ENCODE data around the gene TXNDC17.
"Not testable (repeated sequence)": the region's sequence is repeated elsewhere in the genome, so short reads cannot be mapped to it uniquely, and the experiment has no call there.

TXNDC17 gene

DNA sequence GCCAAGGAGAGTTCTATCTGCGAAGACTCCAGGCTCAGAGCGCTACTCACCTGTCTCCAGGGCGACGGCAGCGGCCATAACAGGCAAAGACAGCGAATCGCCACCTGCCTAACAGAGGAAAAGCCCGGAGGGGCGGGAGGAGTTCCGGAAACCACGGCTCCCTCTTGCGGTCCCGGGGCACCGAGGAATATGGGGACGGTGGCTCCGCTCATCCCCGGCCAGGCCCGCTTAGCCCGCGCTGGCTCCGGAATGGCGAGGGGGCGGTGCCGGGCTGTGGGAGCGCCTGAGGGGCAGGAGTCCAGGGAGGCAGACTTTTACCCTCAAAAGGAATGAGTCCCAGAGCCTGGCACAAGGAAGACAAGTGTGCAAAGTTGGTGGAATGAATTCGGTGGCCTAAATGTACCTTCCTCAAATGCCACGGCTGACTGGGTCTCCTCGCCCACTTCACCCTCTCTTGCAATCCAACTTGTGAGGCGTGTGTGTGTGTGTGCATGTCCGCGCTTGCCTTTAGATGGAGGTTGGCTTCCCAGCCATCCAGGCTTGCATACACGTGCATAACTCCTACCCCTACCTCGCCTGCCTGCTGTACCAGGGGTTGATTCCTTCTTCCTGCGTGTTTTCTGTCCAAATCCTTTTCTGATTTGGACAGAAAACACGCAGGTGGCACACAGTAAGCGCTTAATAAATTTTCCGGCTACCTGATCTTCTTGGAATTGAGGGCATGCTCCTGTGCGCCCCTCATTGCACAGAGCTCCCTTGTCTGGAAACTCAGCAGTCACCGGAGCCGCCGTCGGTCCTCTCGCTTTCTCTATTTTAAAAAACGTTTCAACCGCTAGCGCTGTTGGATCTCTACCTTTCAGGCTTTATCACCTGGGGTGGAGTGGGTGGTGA lies 14.2 kb downstream of the TXNDC17 start:
- no peak for DNase-seq (ENCODE audit: extremely low read depth, insufficient read length)
- H3K27me3 ChIP-seq (replicated peaks; ENCODE audit: control insufficient read depth, insufficient read depth, low read length), result no peaks in the 10 kb centered on the region
- H3K36me3 ChIP-seq (ENCODE audit: control insufficient read depth, insufficient read depth, low read length), result no peaks in the 10 kb centered on the region
- H3K4me3 ChIP-seq (replicated peaks; ENCODE audit: low read depth, low read length), result peak overlapping the region; percentile 50
- TF ChIP-seq, protein P1, sequence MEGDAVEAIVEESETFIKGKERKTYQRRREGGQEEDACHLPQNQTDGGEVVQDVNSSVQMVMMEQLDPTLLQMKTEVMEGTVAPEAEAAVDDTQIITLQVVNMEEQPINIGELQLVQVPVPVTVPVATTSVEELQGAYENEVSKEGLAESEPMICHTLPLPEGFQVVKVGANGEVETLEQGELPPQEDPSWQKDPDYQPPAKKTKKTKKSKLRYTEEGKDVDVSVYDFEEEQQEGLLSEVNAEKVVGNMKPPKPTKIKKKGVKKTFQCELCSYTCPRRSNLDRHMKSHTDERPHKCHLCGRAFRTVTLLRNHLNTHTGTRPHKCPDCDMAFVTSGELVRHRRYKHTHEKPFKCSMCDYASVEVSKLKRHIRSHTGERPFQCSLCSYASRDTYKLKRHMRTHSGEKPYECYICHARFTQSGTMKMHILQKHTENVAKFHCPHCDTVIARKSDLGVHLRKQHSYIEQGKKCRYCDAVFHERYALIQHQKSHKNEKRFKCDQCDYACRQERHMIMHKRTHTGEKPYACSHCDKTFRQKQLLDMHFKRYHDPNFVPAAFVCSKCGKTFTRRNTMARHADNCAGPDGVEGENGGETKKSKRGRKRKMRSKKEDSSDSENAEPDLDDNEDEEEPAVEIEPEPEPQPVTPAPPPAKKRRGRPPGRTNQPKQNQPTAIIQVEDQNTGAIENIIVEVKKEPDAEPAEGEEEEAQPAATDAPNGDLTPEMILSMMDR (IDR thresholded peaks at IDR 0.05; ENCODE audit: insufficient read depth, low read length, poor library complexity, severe bottlenecking), result no peak

DNA sequence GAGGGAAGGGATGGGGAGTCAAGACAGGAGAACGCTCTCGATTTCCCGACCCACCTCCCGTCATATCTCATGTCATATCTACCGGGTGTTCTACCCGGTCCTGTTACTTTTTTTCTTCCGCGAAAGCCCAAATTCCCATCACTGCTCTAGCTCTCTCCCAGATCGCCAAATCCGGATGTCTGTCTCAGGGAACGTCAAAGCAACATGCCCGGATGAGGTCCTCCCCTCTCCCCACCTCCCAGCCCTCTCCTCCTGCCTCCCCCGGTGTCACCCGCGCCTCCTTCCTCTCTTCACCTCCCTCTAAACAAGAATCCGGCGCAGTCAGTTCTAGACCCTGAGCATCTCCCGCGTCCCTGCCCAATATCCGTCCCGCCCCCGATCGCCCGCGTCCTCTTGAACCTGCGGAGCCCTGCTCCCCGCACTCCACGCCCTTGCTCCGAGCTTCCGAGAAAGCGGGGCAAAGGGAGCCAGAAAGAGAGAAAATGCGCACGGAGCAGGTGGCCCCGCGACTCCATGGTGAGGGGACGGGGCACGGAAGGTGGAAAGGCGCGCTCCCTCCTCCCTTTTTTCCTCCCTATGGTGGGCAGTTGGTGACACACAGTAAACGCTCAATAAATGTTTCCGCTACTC lies 15.0 kb downstream of the TXNDC17 start:
- H3K36me3 ChIP-seq (ENCODE audit: control insufficient read depth, insufficient read depth, low read length); H3K27me3 ChIP-seq (replicated peaks; ENCODE audit: control insufficient read depth, insufficient read depth, low read length); DNase-seq (ENCODE audit: extremely low read depth, insufficient read length): not testable (repeated sequence)
- peak overlapping the region; percentile 50 for H3K4me3 ChIP-seq (replicated peaks; ENCODE audit: low read depth, low read length)

DNA sequence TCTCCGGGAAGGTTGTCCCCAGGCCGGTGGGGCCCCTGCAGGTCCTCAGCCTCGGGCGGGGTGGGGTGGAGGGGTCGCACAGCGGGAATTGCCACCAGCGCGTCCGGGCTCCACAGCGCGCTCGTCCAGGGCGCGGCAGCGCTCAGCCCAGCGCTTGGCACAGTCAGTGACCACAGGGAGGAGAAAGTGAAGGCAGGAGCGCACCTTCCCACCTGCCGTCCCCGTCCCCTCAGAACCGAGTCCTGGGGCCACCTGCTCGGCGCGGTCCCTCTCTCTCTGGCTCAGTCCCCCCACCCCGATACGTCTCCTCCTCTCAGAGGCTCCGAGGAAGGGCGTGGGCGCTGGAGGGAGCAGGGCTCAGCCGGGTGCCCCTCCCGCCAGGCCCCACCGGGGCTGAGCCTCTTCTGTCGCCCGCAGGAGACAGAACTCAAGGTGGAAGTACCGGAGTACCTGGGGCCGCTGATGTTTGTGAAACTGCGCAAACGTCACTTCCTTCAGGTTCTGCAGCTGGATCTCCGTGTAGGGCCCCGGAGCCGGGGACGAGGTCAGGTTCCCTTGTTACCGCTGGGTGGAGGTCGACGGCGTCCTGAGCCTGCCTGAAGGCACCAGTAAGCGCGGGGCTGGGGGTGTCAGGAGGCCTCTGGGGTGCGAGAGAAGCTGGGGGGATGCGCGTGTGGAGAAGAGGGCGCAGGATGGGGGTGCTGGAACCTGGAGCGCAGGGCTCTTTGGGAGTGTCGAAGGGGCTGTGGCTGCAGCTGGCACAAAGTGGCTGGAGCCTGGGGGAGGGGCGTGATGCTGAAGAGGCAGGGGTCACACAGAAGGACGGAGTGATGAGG lies 16.2 kb downstream of the TXNDC17 start:
- not testable (repeated sequence) for H3K27me3 ChIP-seq (replicated peaks; ENCODE audit: control insufficient read depth, insufficient read depth, low read length); H3K36me3 ChIP-seq (ENCODE audit: control insufficient read depth, insufficient read depth, low read length)
- peak; percentile 62 for DNase-seq (ENCODE audit: extremely low read depth, insufficient read length)
- TF ChIP-seq, protein P1 (IDR thresholded peaks at IDR 0.05; ENCODE audit: insufficient read depth, low read length, poor library complexity, severe bottlenecking), result peak; percentile 19
- peak overlapping the region; percentile 68 for H3K4me3 ChIP-seq (replicated peaks; ENCODE audit: low read depth, low read length)

DNA sequence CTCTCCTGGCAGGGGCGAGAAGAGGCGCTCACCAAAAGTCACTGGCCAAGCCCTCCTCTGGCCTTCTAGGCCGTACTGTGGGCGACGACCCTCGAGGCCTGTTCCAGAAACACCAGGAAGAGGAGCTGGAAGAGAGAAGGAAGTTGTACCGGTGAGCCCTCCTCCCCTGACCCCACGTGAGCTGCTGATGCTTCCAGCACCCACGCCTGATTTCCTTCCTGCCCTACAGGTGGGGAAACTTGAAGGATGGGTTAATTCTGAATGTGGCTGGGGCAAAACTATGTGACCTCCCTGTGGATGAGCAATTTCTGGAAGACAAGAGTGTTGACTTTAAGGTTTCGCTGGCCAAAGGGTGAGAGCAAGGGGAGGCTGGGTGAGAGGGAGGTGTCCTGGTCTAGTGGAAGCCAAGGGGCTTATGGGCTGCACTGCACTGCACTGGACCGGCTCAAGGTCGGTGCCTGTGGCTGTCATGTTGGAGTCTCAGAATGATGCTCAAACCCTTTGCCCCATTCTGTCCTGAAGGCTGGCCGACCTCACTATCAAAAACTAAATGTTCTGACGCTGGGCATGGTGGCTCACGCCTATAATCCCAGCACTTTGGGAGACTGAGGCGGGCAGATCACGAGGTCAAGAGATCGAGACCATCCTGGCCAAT lies 16.9 kb downstream of the TXNDC17 start:
- no peaks in the 10 kb centered on the region for H3K27me3 ChIP-seq (replicated peaks; ENCODE audit: control insufficient read depth, insufficient read depth, low read length)
- TF ChIP-seq, protein P1 (IDR thresholded peaks at IDR 0.05; ENCODE audit: insufficient read depth, low read length, poor library complexity, severe bottlenecking), result no peak
- no peak for DNase-seq (ENCODE audit: extremely low read depth, insufficient read length)
- peak overlapping the region; percentile 68 for H3K4me3 ChIP-seq (replicated peaks; ENCODE audit: low read depth, low read length)
- no peaks in the 10 kb centered on the region for H3K36me3 ChIP-seq (ENCODE audit: control insufficient read depth, insufficient read depth, low read length)

DNA sequence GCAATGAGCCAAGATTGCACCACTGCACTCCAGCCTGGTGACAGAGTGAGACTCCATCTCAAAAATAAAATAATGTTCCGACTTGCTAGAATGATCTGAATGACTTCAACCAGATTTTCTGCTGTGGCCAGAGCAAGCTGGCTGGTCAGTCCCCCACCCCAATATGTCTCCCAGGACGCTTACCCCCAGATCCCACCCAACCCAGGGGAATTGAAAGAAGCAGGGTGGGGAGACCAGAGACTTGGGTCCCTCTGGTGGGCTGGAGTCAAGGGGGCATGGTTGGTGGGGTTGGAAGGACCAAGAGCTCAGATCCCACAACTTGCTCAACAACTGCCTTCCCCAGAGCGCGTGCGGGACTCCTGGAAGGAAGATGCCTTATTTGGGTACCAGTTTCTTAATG lies 17.6 kb downstream of the TXNDC17 start:
- H3K36me3 ChIP-seq (ENCODE audit: control insufficient read depth, insufficient read depth, low read length); DNase-seq (ENCODE audit: extremely low read depth, insufficient read length); H3K27me3 ChIP-seq (replicated peaks; ENCODE audit: control insufficient read depth, insufficient read depth, low read length); H3K4me3 ChIP-seq (replicated peaks; ENCODE audit: low read depth, low read length): not testable (repeated sequence)

DNA sequence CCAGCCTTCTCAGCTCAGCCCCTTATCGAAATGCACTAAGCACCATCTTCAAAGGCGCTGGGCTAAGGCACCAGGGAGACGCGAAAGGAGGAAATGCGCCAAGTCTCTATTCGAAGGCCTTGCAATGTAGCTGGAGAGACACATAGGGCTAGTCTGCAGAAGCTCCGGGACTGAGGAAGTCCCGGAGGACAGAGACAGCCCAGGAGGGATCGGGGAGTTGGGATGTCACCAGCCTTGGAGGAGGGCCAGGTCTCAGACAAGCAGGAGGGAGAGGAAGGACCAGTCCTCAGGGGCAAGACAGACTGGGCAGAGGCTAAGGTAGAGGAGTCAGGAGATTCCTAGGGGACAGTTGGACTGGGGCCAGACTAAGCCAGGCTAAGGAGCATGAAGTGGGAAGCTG lies 19.2 kb downstream of the TXNDC17 start:
- Histone ChIP-seq H3K4me3 (replicated peaks; ENCODE audit: low read depth, low read length) (no peak overlapping the region), H3K27me3 (replicated peaks; ENCODE audit: control insufficient read depth, insufficient read depth, low read length) (no peaks in the 10 kb centered on the region), H3K36me3 (ENCODE audit: control insufficient read depth, insufficient read depth, low read length) (no peaks in the 10 kb centered on the region)
- TF ChIP-seq, protein P1 (IDR thresholded peaks at IDR 0.05; ENCODE audit: insufficient read depth, low read length, poor library complexity, severe bottlenecking), result no peak
- DNase-seq (ENCODE audit: extremely low read depth, insufficient read length), result no peak

Data from GM06990 (cell line).